HG03025 (cell line): Measurements from ENCODE around the gene NUPR1.
"Not testable (repeated sequence)": the region's sequence is repeated elsewhere in the genome, so short reads cannot be mapped to it uniquely, and the experiment has no call there.

Experiments
- ATAC-seq: cut with Tn5 transposase; IDR thresholded peaks from one replicate; pipeline ENCODE4 v1.9.1; 2021; ENCODE audit warnings: mild to moderate bottlenecking, moderate library complexity; ENCODE audit not compliant: unreplicated experiment, low FRiP score

The NUPR1 gene

GRCh38 chr16:28527985-28528384, 10.8 kb downstream of the NUPR1 start:
- no peak for ATAC-seq

GRCh38 chr16:28527100-28527785, 11.5 kb downstream of the NUPR1 start:
- not testable (repeated sequence) for ATAC-seq

GRCh38 chr16:28526201-28527099, 12.3 kb downstream of the NUPR1 start:
- ATAC-seq = no peak

- no peak for ATAC-seq
Observed at GRCh38 chr16:28524681-28525171, 14.0 kb downstream of the NUPR1 start.

GRCh38 chr16:28522792-28523191, 16.0 kb downstream of the NUPR1 start:
- ATAC-seq = no peak

GRCh38 chr16:28521436-28521835, 17.3 kb downstream of the NUPR1 start:
- ATAC-seq = no peak

- no peak for ATAC-seq
Observed at GRCh38 chr16:28520672-28521071, 18.1 kb downstream of the NUPR1 start.

GRCh38 chr16:28514246-28514645, 24.5 kb downstream of the NUPR1 start:
- ATAC-seq = no peak

GRCh38 chr16:28513484-28514181, 25.1 kb downstream of the NUPR1 start:
- no peak for ATAC-seq

- ATAC-seq = no peak
Observed at GRCh38 chr16:28511801-28512789, 26.7 kb downstream of the NUPR1 start.

GRCh38 chr16:28511031-28511430, 27.7 kb downstream of the NUPR1 start:
- ATAC-seq = no peak

GRCh38 chr16:28505489-28506137, 33.2 kb downstream of the NUPR1 start:
- ATAC-seq = no peak

- no peak for ATAC-seq
Observed at GRCh38 chr16:28504707-28505404, 33.9 kb downstream of the NUPR1 start.

- ATAC-seq = no peak
Observed at GRCh38 chr16:28503470-28504259, 35.1 kb downstream of the NUPR1 start.

GRCh38 chr16:28502290-28502689, 36.5 kb downstream of the NUPR1 start:
- ATAC-seq = no peak

- ATAC-seq = no peak
Observed at GRCh38 chr16:28501258-28502232, 37.2 kb downstream of the NUPR1 start.
